B cell (primary cell): ENCODE results near the gene SLC26A8. TPM values are rescaled to one million over a fixed set of nuclear protein-coding genes. Genes with fewer than 3 reads are reported as not detected.

Experiments used
- ATAC-seq: fragments of 200-7000 bp; cut with Tn5 transposase; one replicate; pipeline ENCODE4 v1.10.0; 2021; ENCODE audit warnings: low read depth, mild to moderate bottlenecking, moderate number of reproducible peaks, moderate library complexity
- CTCF ChIA-PET: fragments of 350-600 bp; sonication (Branson Sonifier 250); formaldehyde crosslinking; loops from one replicate; lab custom pipeline; 2021; ENCODE audit warnings: antibody characterized with exemption, inconsistent platforms; lab: Charles Lee
- POLR2A ChIA-PET: fragments of 350-600 bp; sonication (Branson Sonifier 250); formaldehyde crosslinking; loops from one replicate; lab custom pipeline; 2021; ENCODE audit warnings: antibody characterized with exemption; lab: Charles Lee
- DNase-seq: peaks from one replicate; pipeline ENCODE4 v3.0.0; 2013
- H2AFZ ChIP-seq: 2 replicates; pipeline ENCODE4 v1.6.1; 2012; ENCODE audit warnings: mild to moderate bottlenecking, low read depth, low read length; ENCODE audit not compliant: insufficient read depth, poor library complexity, severe bottlenecking
- H3K27ac ChIP-seq, 2 donors: 1 replicate in 1 of 2; 2 replicates in 1 of 2; pipeline ENCODE4 v1.5.1; 2012 to 2013; ENCODE audit warnings: low read length in 2 of 2, mild to moderate bottlenecking in 2 of 2, moderate library complexity in 1 of 2
- H3K27me3 ChIP-seq, 4 experiments: fragments of 200-600 bp in 1 of 4; sonication (generic) in 1 of 4; replicated peaks in 1 of 4; 1 replicate in 2 of 4; 2 replicates in 2 of 4; pipeline versions ENCODE4 v1.6.1 to v1.7.0; 2013 to 2016; ENCODE audit warnings: low read length in 3 of 4, mild to moderate bottlenecking in 2 of 4, mixed read lengths in 1 of 4, moderate library complexity in 1 of 4; ENCODE audit not compliant: insufficient read depth in 4 of 4, control insufficient read depth in 3 of 4; ENCODE audit errors: control extremely low read depth in 1 of 4
- H3K36me3 ChIP-seq, 2 experiments: replicated peaks in 1 of 2; 1 replicate in 1 of 2; 2 replicates in 1 of 2; pipeline versions ENCODE4 v1.6.1 to v1.7.1; 2013; ENCODE audit warnings: low read length in 1 of 2; ENCODE audit not compliant: insufficient read depth in 2 of 2, control insufficient read depth in 1 of 2; ENCODE audit errors: control extremely low read depth in 1 of 2, extremely low read depth in 1 of 2
- H3K4me1 ChIP-seq, 2 donors: fragments of 200-600 bp in 1 of 2; sonication (generic) in 1 of 2; 1 replicate in 1 of 2; 2 replicates in 1 of 2; pipeline versions ENCODE4 v1.5.1 to v1.6.1; 2013 to 2017; ENCODE audit warnings: low read length in 2 of 2; ENCODE audit not compliant: control insufficient read depth in 2 of 2, insufficient read depth in 2 of 2
- H3K4me2 ChIP-seq: replicated peaks from 2 replicates; pipeline ENCODE3; 2012; ENCODE audit warnings: mild to moderate bottlenecking, low read depth, low read length; ENCODE audit not compliant: poor library complexity, severe bottlenecking
- H3K4me3 ChIP-seq, 5 experiments: fragments of 200-600 bp in 1 of 5; sonication (generic) in 1 of 5; 1 replicate in 3 of 5; 2 replicates in 2 of 5; pipeline versions ENCODE4 v1.5.1 to v1.7.0; 2011 to 2016; ENCODE audit warnings: low read length in 4 of 5, mild to moderate bottlenecking in 4 of 5, low read depth in 2 of 5, control low read depth in 1 of 5, moderate library complexity in 1 of 5; ENCODE audit not compliant: insufficient read depth in 1 of 5; ENCODE audit errors: control extremely low read depth in 1 of 5, extremely low read depth in 1 of 5
- H3K79me2 ChIP-seq: fragments of 200-600 bp; sonication (generic); one replicate; pipeline ENCODE4 v1.6.0; 2016; ENCODE audit warnings: low read length; ENCODE audit not compliant: control insufficient read depth, insufficient read depth
- H3K9ac ChIP-seq: fragments of 200-600 bp; sonication (generic); 2 replicates; pipeline ENCODE4 v1.6.1; 2017; ENCODE audit warnings: mild to moderate bottlenecking, low read length, moderate library complexity
- H3K9me3 ChIP-seq, 3 donors: one replicate each; pipeline versions ENCODE4 v1.6.1 to v1.7.1; 2013; ENCODE audit warnings: low read length in 2 of 3; ENCODE audit not compliant: control insufficient read depth in 2 of 3, insufficient read depth in 1 of 3; ENCODE audit errors: control extremely low read depth in 1 of 3
- H4K20me1 ChIP-seq: 2 replicates; pipeline ENCODE4 v1.6.0; 2012; ENCODE audit warnings: mild to moderate bottlenecking, low read length; ENCODE audit not compliant: insufficient read depth, control insufficient read depth, poor library complexity, severe bottlenecking
- H3K27ac Mint-ChIP-seq: one replicate; pipeline ENCODE4 v1.8.0; 2021; ENCODE audit warnings: mixed read lengths
- H3K27me3 Mint-ChIP-seq: one replicate; pipeline ENCODE4 v1.8.0; 2021; ENCODE audit warnings: mixed read lengths
- H3K4me1 Mint-ChIP-seq: one replicate; pipeline ENCODE4 v1.8.0; 2021; ENCODE audit warnings: mixed read lengths
- H3K4me3 Mint-ChIP-seq: one replicate; pipeline ENCODE4 v1.8.0; 2021; ENCODE audit warnings: mixed read lengths
- H3K9me3 Mint-ChIP-seq: one replicate; pipeline ENCODE4 v1.8.0; 2022; ENCODE audit warnings: mixed read lengths; ENCODE audit not compliant: insufficient read depth
- EZH2 ChIP-seq: IDR thresholded peaks from 2 replicates; pipeline ENCODE4 v1.6.1; 2012; ENCODE audit warnings: borderline replicate concordance, low read depth, mild to moderate bottlenecking, moderate library complexity, low read length; ENCODE audit not compliant: insufficient read depth, poor library complexity, severe bottlenecking
- WGBS: methylation state at CpG from one replicate; pipeline ENCODE4 v1.1.5; 2013; ENCODE audit warnings: missing lambda C conversion rate; ENCODE audit not compliant: insufficient coverage; 5-methylcytosine and 5-hydroxymethylcytosine counted together
- intact Hi-C: fragments of 100-400 bp; cut with micrococcal nuclease; formaldehyde crosslinking; loops from one replicate; pipeline ENCODE4 v1.10.0; 2022
- polyA plus RNA-seq: library from polyadenylated mRNA; depleted of rRNA; stranded (reverse); fragments of >200 nt; gene quantifications from 2 replicates; pipeline ENCODE4 v1.2.3, GENCODE V29; 2012
- total RNA-seq, 2 donors: library from RNA; stranded (reverse); fragments of 120-200 nt in 1 of 2; gene quantifications; 1 replicate in 1 of 2; 2 replicates in 1 of 2; pipeline versions ENCODE4 v1.2.3 to v1.2.4, GENCODE V29; 2013 to 2022
- TF ChIP-seq, protein P1 (sequence below): fragments of 200-600 bp; IDR thresholded peaks from one replicate; pipeline ENCODE4 v1.8.0; 2022; ENCODE audit warnings: antibody characterized with exemption, mild to moderate bottlenecking

The SLC26A8 gene
- total and polyA plus RNA-seq, 2 donors (not counting 1 experiment from before 2014, with no cell fraction given): 0.01 TPM; not detected in 1

DNA sequence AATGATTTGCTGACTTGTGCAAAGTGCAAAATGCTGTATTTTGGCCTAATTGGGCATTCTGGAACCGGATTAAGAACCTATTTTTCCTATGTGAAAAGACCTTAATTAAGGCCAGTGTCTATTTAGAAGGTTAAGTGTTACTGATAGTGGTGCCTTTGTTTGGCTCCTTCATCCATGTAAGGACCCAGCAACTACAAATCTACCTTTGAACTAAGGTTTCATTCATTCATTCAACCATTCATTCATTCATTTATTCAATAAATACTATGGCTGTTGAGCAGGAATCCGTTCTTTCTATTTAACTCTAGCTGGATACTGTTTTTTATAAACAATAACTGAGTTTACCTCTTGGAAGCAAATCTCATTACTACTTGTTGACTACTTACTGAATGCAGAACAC is 36.8 kb upstream of the SLC26A8 start:
- Mint-ChIP-seq H3K27ac (no peak overlapping the region), H3K27me3 (no peaks in the 10 kb centered on the region), H3K4me3 (no peak overlapping the region), H3K4me1 (peaks cover 14% of the 10 kb centered on the region), H3K9me3 (no peaks in the 10 kb centered on the region)
- no peaks in the 10 kb centered on the region for H3K9me3 ChIP-seq
- no peak overlapping the region for H3K27ac ChIP-seq
- H2AFZ ChIP-seq: no peak overlapping the region
- TF ChIP-seq, protein P1, sequence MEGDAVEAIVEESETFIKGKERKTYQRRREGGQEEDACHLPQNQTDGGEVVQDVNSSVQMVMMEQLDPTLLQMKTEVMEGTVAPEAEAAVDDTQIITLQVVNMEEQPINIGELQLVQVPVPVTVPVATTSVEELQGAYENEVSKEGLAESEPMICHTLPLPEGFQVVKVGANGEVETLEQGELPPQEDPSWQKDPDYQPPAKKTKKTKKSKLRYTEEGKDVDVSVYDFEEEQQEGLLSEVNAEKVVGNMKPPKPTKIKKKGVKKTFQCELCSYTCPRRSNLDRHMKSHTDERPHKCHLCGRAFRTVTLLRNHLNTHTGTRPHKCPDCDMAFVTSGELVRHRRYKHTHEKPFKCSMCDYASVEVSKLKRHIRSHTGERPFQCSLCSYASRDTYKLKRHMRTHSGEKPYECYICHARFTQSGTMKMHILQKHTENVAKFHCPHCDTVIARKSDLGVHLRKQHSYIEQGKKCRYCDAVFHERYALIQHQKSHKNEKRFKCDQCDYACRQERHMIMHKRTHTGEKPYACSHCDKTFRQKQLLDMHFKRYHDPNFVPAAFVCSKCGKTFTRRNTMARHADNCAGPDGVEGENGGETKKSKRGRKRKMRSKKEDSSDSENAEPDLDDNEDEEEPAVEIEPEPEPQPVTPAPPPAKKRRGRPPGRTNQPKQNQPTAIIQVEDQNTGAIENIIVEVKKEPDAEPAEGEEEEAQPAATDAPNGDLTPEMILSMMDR: no peak
- TF ChIP-seq EZH2: no peak
- ChIA-PET CTCF (interaction anchor here (1.2 kb wide), 1 partner anchor 34 kb away, joined by 6 read pairs; no protein-coding TSS in a partner anchor), POLR2A (no interaction called here)
- H3K9ac ChIP-seq: no peak overlapping the region
- H3K4me1 ChIP-seq: no peaks in the 10 kb centered on the region
- ATAC-seq (no peak), DNase-seq (no peak)
- peaks cover 88% of the 10 kb centered on the region for H3K79me2 ChIP-seq
- intact Hi-C loops: no loop called here
- H3K36me3 ChIP-seq: peaks cover 0 to 40% of the 10 kb centered on the region in 2 experiments
- no peak overlapping the region for H3K4me2 ChIP-seq
- H3K4me3 ChIP-seq: no peak overlapping the region
- no CpG with 5 or more reads among the region's 2 CpGs for whole genome bisulfite sequencing
- H3K27me3 ChIP-seq: no peaks in the 10 kb centered on the region
- H4K20me1 ChIP-seq: peaks cover 43% of the 10 kb centered on the region

GRCh38 chr6:36056178-36056577 is 31.7 kb upstream of the SLC26A8 start:
- ChIA-PET CTCF (interaction anchor here (1.6 kb wide), 1 partner anchor 28 kb away, joined by 6 read pairs; the partner anchor contains the start of gene MAPK14), POLR2A (no interaction called here)
- DNase-seq (no peak), ATAC-seq (no peak)
- H3K27ac Mint-ChIP-seq: no peak overlapping the region
- Histone ChIP-seq H3K79me2 (peaks cover 83% of the 10 kb centered on the region), H3K4me1 (no peaks in the 10 kb centered on the region), H4K20me1 (peaks cover 28% of the 10 kb centered on the region), H3K9me3 (no peaks in the 10 kb centered on the region), H3K4me3 (no peak overlapping the region), H3K9ac (no peak overlapping the region), H3K27me3 (no peaks in the 10 kb centered on the region), H3K27ac (no peak overlapping the region), H3K36me3 (peaks cover 4 to 56% of the 10 kb centered on the region in 2 experiments), H3K4me2 (no peak overlapping the region), H2AFZ (no peak overlapping the region)
- TF ChIP-seq, protein P1: no peak
- TF ChIP-seq EZH2: no peak
- H3K4me1 Mint-ChIP-seq: peaks cover 2% of the 10 kb centered on the region
- H3K9me3 Mint-ChIP-seq: no peaks in the 10 kb centered on the region
- WGBS: 100% methylated on average over 1 of the region's 1 CpG
- H3K4me3 Mint-ChIP-seq: no peak overlapping the region
- no peaks in the 10 kb centered on the region for H3K27me3 Mint-ChIP-seq
- intact Hi-C loops: no loop called here
